GM21737 (cell line): ENCODE measurements around the gene CCT3.
"Not testable (repeated sequence)": the region's sequence is repeated elsewhere in the genome, so short reads cannot be mapped to it uniquely, and the experiment has no call there.

Experiments used
- ATAC-seq: cut with Tn5 transposase; IDR thresholded peaks from one replicate; pipeline ENCODE4 v1.9.1; 2021; ENCODE audit warnings: mild to moderate bottlenecking, moderate library complexity; ENCODE audit not compliant: unreplicated experiment

The CCT3 gene

DNA sequence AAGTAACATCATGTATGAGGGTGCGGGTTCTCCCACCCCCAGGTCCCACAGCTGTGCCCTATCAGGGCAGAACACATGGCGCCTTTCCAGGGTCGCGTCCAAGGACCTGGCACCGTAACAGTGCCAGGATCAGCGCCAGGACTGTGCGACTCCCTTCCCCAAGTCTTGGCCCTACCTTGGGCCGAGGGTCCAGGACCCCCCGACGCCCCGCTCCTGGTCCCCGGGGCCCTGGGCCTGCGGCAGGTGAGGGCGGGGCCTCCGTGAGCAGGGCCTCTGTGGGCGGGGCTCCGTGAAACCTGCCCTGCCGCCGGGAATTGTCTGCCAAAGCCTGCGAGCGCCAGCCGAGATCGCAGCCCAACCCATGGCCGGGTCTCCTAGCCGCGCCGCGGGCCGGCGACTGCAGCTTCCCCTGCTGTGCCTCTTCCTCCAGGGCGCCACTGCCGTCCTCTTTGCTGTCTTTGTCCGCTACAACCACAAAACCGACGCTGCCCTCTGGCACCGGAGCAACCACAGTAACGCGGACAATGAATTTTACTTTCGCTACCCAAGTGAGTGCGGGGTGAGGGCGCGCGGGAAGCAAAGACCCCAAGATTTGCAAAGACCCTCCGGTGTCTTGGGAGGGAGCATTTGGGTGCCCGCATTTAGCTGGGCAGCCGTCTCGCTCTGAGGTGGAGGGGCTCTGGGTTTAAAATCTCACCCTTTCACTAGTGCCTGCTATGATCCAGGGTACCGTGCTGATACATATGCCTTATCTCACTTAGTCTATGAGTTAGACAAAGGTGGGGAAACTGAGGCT is 31.0 kb upstream of the CCT3 start, which contains the start of gene RHBG:
TSS of gene RHBG (plus strand) at position 323 of the 796 bp plus-strand sequence. CDS start at position 362, 39 bp downstream.
- no peak for ATAC-seq

DNA sequence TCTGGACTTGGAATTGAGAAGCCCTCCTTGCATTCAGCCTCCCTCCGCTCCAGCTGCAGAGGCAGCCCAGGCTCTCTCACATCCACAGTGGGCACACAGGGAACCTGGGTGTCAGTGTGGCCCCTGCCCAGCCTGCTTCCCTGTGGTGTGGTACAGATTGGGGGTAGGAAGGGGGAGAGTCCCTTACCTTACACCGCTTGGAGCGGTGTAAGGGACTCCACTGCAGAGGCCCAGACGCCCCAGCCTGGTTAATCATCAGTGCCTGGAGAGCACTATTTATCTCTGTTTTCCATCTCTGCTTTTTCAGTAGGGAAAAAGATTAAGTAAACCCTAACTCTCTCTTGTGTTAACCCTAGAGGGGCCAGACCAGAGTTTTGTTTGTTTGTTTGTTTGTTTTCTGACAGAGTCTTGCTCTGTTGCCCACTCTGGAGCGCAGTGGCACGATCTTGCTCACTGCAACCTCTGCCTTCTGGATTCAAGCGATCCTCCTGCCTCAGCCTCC is 30.1 kb upstream of the CCT3 start:
- no peak for ATAC-seq

DNA sequence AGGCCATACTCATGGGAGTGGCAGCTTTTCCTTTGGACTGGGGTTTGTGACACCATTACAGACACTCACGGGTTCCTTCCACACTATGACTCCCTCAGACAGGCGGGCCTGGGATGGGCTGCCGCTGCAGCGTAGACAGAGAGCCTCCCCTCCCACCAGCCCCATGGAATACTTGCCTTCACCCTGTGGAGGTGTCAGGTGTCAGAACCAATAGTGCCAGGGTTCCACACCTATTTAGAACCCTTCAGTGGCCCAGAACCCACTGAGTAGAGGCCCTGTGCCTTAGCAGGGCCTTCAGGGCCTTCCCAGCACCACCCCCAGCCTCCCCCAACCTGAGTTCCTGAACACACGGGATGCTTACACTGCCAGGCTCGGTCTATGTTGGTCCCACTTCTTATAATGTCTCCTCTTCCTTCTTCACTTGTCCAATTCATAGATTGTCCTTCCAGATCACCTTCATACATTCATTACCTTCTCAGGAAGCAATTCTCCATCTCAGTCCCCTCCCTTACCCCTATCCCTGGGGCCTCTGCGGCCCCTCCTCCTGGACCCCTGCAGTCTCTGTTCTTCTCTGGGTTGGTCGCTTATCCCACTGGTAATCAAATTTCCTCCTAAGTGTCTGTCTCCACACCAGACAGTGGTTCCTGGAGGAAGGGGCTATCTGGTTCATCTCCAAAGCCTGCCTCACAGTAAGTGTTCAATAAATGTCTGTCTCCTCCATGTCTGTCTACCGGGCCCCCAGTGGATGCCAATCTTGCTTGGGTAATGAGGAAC is 29.5 kb upstream of the CCT3 start:
- no peak for ATAC-seq

DNA sequence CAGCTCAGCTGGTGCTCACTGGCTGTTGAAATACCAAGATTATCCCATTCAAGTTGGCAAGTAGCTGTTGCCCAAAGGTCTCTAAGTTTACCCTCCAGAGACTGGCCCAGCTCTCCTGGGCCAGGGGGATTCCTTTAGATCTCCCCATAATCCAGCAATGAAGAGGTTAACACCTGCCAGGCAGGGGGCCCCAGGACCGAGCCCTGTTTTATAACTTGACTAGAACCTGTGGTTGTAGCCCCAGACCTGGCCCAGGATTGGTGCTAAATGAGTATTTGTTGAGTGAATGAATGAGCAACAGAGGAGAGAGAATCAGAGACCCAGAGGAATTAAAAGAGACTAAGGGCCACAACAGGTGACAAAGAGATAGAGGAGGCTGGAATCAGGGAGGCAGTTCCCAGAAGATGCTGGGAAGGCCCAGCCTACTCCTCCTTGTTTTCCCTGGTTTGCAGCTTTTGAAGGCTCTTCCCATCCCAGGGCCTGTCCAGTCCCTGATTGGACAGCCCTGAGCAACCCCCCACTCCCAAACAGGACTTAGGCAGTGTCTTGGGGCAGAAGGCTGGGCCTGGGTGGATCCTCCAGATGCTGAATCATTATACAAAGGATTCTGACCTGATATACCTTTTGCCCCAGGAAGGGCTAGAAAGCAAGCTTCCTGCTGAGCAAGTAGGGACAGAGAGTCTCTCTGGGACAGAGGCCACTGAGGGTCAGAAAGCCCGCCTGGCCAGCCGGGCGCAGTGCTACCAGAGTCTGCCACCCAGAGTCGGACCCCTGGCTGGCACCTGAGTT is 28.5 kb upstream of the CCT3 start:
- no peak for ATAC-seq

DNA sequence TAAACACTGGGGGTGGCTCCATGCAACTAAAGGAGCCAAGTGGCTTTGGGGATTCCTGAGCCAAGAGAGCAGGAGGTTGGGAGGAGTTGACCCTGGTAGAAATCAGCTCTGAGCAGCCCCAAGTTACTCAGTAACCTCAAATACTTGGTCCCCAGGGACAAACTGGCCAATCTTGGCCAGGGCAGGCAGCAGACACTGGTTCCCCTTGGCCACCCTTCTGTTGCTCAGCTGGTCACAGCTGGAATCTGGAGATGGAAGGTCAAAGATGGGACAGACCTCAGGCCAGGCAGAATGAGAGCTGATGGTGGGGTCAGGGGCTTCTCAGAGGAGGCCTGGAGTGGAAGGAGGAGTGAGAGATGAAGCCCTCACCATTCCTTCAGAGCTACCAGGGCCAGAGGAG is 27.7 kb upstream of the CCT3 start:
- no peak for ATAC-seq

DNA sequence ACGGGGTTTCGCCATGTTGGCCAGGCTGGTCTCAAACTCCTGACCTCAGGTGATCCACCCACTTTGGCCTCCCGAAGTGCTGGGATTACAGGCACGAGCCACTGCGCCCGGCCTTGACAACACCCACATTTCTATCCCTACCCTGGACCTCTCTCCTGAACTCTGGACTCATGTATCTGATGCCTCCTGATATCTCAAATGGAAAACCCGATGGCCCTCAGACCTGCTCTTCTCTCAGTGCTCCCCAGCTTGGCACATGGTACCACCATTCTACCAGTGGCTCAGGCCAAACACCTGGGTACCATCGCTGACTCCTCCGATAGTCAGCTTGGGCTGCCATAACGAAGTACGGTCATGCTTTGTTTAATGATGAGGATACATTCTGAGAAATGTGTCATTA is 22.4 kb upstream of the CCT3 start:
- no peak for ATAC-seq

DNA sequence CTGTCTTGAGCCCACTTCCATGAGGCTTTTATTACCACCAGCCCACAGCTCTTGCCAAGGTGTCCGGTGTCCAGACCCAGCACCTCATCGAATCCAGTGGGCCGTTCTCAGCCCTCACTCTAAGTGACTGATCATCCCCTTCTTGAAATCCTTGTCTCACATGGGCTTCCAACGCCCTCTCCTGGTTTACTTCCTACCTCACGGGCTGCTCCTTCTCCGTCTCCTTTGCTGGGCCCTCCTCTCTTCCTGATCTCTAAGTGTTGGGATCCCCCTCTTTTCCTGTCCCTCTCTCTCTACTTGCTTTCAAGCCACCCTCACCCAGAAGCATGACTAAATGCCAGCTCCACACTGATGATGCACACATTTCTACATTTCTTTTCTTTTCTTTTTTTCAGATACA is 21.9 kb upstream of the CCT3 start:
- no peak for ATAC-seq

DNA sequence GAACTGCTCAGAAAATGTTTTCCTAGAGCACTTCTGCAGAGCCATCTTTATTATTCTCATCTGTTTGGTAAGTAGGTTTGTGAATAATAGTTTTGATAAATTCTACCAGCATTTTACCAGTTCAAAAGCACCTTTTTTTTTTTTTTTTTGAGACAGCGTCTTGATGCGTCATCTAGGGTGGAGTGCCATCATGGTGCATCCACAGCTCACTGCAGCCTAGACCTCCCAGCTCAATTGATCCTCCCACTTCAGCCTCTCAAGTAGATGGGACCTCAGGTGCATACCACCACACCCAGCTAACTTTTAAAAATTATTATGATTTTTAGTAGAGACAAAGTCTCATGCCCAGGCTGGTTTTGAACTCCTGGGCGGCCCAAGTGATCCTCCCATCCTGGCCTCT is 21.2 kb upstream of the CCT3 start:
- no peak for ATAC-seq

DNA sequence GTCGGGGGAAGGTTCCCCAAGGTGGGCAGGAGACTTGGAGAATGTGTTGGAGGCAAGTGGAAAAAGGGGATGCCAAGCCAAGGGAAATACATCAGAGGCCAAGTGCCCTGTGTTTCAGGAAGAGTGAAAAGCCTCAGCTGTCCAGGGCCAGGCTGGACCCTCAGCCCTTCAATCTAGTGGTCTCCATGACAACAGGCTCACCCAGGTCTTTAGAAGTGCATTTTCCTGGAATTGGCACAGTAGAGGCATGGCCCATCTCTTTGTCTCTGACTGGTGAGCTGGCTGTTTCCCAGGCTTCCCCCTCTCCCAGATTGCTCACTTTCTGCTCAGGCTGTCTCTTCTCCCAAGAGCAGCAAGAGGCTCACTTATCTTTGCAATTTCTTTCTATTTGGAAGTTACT is 20.5 kb upstream of the CCT3 start:
- no peak for ATAC-seq

DNA sequence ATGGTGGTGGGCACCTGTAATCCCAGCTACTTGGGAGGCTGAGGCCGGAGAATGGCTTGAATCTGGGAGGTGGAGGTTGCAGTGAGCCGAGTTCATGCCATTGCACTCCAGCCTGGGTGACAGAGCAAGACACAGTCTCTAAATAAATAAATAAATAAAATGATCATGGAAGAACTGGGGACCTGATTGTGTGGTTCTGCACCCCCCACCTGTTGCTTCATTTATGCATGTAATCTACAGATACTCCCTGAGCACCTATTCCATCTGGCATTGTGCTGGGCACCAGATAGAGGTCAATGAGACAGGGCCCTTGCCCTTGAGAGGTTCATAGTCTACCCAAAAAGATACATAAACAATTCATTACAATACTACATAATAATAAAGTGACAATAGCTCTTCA is 19.9 kb upstream of the CCT3 start:
- no peak for ATAC-seq

DNA sequence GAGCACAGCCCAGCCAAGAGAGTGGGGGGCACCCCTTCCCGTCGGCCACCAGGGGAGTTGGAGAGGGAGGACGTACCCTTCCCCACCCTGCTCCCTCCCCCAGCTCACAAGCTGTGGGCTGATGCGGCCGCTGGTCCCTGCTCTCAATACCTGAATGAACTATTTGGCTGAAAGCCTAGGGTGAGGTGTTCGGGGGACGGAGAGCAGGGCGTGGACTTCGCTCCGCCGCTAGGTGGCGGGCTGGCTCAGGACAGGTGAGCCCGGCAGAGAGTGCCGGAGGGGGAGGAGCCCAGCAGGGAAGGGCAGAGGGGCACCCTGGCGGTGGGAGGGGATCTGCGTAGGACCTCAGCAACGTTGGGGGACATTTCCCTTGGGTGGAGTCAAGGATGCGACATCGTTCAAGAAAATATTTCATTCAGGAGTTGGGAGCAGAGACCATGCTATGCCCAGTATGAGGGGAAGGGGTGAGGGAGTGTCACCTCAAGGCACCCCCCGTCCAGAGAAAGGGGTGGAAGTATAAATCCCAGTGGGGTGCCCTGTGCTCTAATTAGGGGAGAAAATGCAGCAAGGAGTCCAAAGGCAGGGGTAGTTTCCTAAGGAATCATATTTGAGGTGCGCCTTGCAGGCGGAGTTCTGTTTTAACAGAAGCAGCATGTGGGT is 18.9 kb upstream of the CCT3 start:
- peak; percentile 75 for ATAC-seq

DNA sequence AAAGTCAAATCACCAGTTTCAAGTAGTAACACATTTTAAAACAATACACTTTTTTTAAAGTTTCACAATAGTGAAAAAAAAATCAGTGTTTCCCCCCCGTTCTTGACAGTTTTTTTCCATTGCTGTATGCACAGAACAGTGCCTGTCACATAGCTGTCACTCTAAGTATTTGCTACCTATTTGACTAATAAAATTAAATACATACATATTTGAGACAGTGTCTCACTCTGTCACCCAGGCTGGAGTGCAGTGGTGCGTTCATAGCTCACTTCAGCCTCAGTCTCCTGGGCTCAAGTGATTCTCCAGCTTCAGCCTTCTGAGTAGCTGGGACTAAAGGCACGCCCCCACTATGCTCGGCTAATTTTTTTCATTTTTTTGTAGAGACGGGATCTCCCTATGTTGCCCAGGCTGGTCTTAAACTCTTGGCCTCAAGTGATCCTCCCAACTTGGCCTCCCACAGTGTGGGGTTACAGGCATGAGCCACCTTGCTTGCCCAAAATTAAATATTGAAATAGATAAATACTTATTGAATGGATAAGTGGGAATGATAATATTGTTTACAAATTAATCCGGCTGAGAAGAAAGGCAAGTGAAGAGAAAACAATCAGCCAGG is 18.3 kb upstream of the CCT3 start:
- no peak for ATAC-seq

DNA sequence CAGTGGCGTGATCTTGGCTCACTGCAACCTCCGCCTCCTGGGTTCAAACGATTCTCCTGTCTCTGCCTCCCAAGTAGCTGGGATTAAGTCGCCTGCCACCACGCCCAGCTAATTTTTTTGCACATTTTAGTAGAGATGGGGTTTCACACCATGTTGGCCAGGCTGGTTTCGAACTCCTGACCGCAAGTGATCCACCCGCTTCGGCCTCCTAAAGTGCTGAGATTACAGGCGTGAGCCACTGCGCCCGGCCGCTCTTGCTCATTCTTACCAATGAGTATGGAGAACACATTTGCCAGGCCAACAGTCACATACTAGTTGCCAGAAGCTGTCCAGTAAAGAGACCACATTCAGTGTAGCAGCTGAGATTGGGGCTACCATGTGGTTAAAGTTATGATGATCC is 14.4 kb upstream of the CCT3 start:
- not testable (repeated sequence) for ATAC-seq

DNA sequence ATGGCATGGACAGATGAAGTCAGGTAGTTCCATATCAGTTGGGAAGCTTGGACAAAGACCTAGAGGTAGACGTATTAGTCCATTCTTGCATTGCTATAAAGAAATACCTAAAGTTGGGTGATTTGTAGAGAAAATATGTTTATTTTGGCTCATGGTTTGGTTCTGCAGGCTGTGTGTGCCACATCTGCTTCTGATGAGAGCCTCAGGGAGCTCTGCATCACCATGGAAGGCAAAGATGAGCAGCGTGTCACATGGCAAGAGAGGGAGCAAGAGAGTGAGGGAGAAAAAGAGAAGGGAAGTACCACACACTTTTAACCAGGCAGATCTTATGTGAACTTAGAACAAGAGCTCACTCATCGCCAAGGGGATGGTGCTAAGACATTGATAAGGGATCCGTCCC is 9.2 kb upstream of the CCT3 start:
- no peak for ATAC-seq

DNA sequence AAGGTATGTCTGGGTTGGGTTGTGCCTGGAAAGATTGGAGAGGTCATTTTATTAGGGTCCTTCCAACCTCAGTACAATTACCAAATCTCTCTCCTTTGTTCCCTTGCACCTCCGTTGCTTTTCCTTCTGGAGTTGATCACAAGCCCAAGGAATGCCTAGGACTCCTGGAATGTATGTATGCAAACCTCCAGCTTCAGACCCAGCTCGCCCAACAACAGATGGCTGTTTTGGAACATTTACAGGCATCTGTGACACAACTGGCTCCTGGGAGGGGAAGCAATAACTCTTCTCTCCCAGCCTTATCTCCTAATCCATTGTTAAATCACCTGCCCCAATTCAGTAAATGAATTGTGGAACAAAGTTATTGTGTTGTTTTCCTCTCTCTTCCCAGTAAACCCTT is 8.5 kb upstream of the CCT3 start:
- no peak for ATAC-seq

DNA sequence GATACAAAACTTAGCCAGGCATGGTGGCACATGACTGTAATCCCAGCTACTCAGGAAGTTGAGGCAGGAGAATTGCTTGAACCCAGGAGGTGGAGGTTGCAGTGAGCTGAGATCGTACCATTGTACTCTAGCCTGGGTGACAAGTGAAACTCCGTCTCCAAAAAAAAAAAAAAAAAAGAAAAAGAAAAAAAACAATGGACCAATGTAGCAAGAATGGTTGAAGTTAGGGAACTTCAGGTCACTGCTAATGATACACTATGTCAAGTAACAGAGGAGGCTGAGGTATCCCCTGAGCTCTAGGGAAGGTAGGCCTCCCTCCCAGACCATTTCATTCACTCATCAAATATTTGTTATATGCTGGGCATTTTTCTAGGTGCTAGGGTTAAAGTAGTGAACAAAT is 7.9 kb upstream of the CCT3 start:
- not testable (repeated sequence) for ATAC-seq

DNA sequence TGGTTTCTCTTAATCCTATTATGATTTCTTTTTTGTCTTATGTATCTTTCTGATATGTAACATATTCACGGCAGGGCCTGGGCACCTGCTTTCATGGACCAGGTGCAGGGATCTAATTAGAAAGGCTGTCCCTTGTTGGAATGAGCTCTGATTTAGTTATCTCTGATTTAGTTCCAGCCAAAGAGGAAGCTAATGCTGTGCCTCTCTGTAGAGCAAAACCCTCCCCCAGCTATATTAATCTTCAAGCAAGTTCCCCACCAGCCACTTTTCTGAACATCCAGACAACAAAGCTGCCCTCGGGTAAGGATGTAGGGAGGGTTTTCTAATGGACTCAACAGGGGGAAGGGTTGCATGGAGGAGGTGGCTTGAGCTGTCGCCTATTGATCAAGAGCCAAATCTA is 6.3 kb upstream of the CCT3 start:
- no peak for ATAC-seq

DNA sequence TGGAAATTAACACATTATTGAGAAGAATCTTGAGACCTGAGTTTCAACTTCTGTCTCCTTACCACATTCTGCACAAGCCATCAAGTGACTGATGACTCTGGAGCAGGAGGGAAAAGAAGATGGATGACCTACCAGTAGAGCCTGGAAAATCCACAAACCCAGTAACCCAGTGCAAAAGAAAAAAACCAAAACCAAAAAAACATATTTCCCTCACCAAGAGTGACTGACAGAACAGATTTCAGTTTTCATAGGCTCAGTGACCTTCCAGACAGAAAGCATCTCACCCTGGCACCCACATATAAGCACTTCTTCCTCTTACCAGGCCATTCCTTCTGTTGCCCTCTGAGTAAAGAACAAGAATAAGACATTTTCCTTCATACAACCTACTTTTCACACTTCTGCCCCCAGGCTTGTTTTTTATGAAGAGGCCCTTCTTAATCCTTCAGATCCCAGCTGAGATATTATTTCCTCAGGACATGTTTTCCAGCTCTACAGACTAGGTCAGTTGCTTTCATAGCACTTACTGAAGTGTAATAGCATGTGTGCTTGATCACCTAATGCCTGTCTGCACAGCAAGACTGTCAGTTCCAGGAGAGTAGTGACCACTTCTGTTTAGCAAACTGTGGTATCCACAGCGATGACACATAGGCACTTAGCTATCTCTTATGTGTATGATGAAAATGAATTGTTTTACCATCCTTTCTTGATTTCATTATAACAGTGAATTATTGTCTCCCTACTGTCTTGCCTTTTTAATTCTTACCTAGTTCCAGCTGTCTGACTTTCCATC is 4.3 kb upstream of the CCT3 start:
- no peak for ATAC-seq

DNA sequence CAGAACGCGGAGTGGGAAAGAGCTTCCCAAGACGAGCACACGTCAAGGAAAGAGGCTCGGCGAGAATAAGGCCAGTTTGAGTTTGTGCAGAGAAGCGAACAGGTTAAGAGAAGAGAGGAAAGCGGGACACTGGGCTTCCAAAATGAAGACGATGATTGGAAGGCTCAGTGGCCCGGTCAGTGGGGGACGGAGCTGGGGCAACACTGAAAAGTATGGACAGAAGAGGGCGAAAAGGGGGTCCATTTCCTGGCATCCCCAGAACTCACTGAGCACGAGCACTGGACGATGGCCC is 258 bp downstream of the CCT3 start:
- ATAC-seq: no peak
